Uterus (tissue), 4 donors: ENCODE data around the gene LRRC8A. TPM values are rescaled to one million over a fixed set of nuclear protein-coding genes. Genes with fewer than 3 reads are reported as not detected.
A peak's percentile ranks its signal among the peaks of the same experiment; 100 is the strongest.
"Not testable (repeated sequence)": the region's sequence is repeated elsewhere in the genome, so short reads cannot be mapped to it uniquely, and the experiment has no call there.

Experiments used
- DNase-seq, 2 donors: peaks; one replicate each; pipeline ENCODE4 v3.0.0-alpha.2; 2019 to 2020
- H3K27ac ChIP-seq, 2 donors: fragments of 200-600 bp; sonication (generic); 1 replicate in 1 of 2; 2 replicates in 1 of 2; pipeline ENCODE4 v1.5.1; 2016 to 2018
- H3K27me3 ChIP-seq, 2 donors: fragments of 200-600 bp; sonication (generic); one replicate each; pipeline ENCODE4 v1.5.1; 2018 to 2019; ENCODE audit warnings: control low read depth in 1 of 2
- H3K36me3 ChIP-seq, 2 donors: fragments of 200-600 bp; sonication (generic); one replicate each; pipeline ENCODE4 v1.5.1; 2019; ENCODE audit warnings: control low read depth in 1 of 2
- H3K4me1 ChIP-seq, 2 donors: fragments of 200-600 bp; sonication (generic); one replicate each; pipeline ENCODE4 v1.5.1; 2018 to 2019; ENCODE audit warnings: control low read depth in 1 of 2
- H3K4me3 ChIP-seq, 2 donors: fragments of 200-600 bp; sonication (generic); 1 replicate in 1 of 2; 2 replicates in 1 of 2; pipeline ENCODE4 v1.5.1; 2018 to 2019; ENCODE audit warnings: mild to moderate bottlenecking in 1 of 2
- H3K9me3 ChIP-seq, 2 donors: fragments of 200-600 bp; sonication (generic); one replicate each; pipeline ENCODE4 v1.5.1; 2019; ENCODE audit warnings: control low read depth in 1 of 2
- POLR2A ChIP-seq, 2 donors: fragments of 450-650 bp; IDR thresholded peaks; one replicate each; pipeline ENCODE4 v1.6.1; 2016; ENCODE audit warnings: antibody characterized with exemption in 2 of 2, mild to moderate bottlenecking in 1 of 2, moderate library complexity in 1 of 2
- intact Hi-C: fragments of 100-400 bp; cut with DNase I; formaldehyde crosslinking; loops from one replicate; pipeline ENCODE4 v1.15.1; 2023; ENCODE audit warnings: low total_unique reads
- total RNA-seq, 4 donors: library from RNA; depleted of rRNA in 3 of 4; stranded (reverse); fragments of >200 nt in 3 of 4; gene quantifications; one replicate each; pipeline versions ENCODE4 v1.1.0 to v1.2.4, GENCODE V29; 2014 to 2023
- TF ChIP-seq, protein P1 (sequence below), 4 experiments: fragments of 200-600 bp in 2 of 4; fragments of 450-650 bp in 2 of 4; sonication (generic) in 2 of 4; IDR thresholded peaks; one replicate each; pipeline ENCODE4 v1.5.1; 2016 to 2019; ENCODE audit warnings: antibody characterized with exemption in 4 of 4, mild to moderate bottlenecking in 2 of 4, moderate library complexity in 1 of 4
- donor health status: DM: yes; HTN: yes; CAD: no.

Gene LRRC8A
- total RNA-seq, 4 donors from 2014 or later, result 23.5 to 58.7 (median 30.8) TPM

DNA sequence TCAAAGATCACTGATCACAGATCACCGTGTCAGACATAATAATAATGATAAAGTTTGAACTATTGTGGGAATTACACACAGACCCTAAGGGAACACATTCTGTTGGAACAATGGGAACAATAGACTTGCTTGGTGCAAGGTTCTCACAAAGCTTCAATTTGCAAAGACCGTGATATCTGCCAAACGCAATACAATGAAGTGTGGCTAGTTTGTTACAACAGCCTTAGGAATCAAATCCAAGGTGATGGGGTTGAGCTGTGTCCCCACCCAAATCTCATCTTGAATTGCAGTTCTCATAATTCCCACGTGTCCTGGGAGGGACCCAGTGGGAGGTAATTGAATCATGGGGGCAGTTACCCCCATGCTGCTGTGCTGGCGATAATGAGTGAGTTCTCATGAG lies 21.0 kb upstream of the LRRC8A start:
- no peak overlapping the region for H3K27ac ChIP-seq
- intact Hi-C loops, result no loop called here

DNA sequence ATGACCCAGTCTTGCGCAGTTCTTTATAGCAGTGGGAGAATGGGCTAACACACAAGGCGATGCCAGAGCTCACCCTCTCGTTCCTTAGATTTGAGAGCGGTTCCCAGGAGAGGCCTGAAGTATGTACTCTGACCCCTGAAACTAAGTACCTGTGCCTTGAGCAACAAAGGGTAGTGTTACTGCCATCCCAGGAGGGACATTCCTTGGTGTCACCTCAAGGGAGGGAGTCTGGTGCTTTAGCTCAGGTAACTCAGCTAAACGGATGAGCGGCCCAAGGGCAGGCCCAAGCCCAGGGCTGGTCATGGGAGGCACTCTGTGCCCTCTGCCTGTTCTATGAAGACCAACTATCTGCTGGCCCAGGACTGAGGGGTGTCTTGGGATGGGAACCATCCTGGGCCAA lies 20.4 kb upstream of the LRRC8A start:
- Histone ChIP-seq H3K9me3 (no peaks in the 10 kb centered on the region), H3K36me3 (no peaks in the 10 kb centered on the region), H3K4me3 (no peak overlapping the region), H3K4me1 (no peaks in the 10 kb centered on the region), H3K27me3 (no peaks in the 10 kb centered on the region), H3K27ac (no peak overlapping the region)
- TF ChIP-seq, protein P1, sequence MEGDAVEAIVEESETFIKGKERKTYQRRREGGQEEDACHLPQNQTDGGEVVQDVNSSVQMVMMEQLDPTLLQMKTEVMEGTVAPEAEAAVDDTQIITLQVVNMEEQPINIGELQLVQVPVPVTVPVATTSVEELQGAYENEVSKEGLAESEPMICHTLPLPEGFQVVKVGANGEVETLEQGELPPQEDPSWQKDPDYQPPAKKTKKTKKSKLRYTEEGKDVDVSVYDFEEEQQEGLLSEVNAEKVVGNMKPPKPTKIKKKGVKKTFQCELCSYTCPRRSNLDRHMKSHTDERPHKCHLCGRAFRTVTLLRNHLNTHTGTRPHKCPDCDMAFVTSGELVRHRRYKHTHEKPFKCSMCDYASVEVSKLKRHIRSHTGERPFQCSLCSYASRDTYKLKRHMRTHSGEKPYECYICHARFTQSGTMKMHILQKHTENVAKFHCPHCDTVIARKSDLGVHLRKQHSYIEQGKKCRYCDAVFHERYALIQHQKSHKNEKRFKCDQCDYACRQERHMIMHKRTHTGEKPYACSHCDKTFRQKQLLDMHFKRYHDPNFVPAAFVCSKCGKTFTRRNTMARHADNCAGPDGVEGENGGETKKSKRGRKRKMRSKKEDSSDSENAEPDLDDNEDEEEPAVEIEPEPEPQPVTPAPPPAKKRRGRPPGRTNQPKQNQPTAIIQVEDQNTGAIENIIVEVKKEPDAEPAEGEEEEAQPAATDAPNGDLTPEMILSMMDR (IDR thresholded peaks at IDR 0.05), result no peak
- no peak for TF ChIP-seq POLR2A (IDR thresholded peaks at IDR 0.05)
- no peak for DNase-seq
- intact Hi-C loops, result no loop called here

More for the DNA sequence above, 21.0 kb upstream of the LRRC8A start:
- Histone ChIP-seq H3K9me3 (no peaks in the 10 kb centered on the region), H3K4me1 (no peaks in the 10 kb centered on the region), H3K4me3 (no peak overlapping the region), H3K27me3 (no peaks in the 10 kb centered on the region), H3K36me3 (no peaks in the 10 kb centered on the region)
- TF ChIP-seq, protein P1 (IDR thresholded peaks at IDR 0.05), result no peak
- TF ChIP-seq POLR2A (IDR thresholded peaks at IDR 0.05), result no peak
- no peak for DNase-seq

DNA sequence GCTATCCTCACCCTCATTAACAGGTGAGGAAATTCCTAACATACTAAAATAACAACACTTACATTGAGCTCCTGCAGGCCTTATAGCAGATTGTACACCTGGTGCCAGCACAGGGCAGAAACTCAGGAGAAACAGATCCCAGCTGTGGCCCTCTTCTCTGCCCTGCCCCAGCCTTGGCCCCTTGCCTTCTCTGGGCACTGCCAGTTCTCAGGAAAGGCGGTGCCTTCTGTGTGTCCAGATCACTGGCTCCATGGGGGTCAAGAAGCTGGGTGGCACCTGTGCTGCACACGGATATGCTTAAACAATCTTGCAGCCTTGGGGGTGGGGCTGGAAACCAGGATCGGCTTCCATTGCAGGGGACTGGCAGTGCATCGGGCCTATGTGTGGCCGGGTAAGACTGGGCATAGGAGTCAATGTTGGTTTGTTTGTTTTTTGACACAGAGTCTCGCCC lies 19.5 kb upstream of the LRRC8A start:
- H3K4me1 ChIP-seq, result no peaks in the 10 kb centered on the region
- no peaks in the 10 kb centered on the region for H3K36me3 ChIP-seq
- no peak overlapping the region for H3K27ac ChIP-seq
- no peaks in the 10 kb centered on the region for H3K9me3 ChIP-seq
- intact Hi-C loops, result loop anchor here (2.0 kb wide), 1 partner anchor 64 kb away; no protein-coding TSS in a partner anchor
- no peak for TF ChIP-seq POLR2A (IDR thresholded peaks at IDR 0.05)
- TF ChIP-seq, protein P1 (IDR thresholded peaks at IDR 0.05), result no peak
- no peak for DNase-seq
- H3K4me3 ChIP-seq, result no peak overlapping the region
- H3K27me3 ChIP-seq, result no peaks in the 10 kb centered on the region

DNA sequence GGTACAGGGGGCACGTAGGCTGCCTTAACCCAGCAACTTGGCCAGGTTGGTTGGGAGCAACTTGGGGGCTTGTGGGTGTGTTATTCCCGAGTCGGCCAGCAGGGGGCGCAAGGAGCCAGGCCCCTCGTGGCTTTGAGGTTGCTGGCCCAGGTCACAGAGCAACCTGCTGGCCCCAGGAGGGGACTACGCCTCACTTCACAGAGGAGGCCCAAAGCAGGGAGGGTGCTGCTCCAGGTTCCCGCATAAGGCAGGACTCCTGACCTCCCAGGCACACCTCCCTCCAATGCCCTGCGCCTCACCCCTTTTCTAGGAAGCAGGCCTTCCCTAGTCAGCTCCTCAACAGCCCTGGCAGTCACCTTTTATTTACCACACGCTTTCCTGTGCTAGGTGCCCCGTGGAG lies 18.3 kb upstream of the LRRC8A start:
- H3K27me3 ChIP-seq, result no peaks in the 10 kb centered on the region
- no peaks in the 10 kb centered on the region for H3K9me3 ChIP-seq
- H3K27ac ChIP-seq, result no peak overlapping the region
- H3K36me3 ChIP-seq, result no peaks in the 10 kb centered on the region
- H3K4me1 ChIP-seq, result no peaks in the 10 kb centered on the region
- intact Hi-C loops, result loop anchor here (2.0 kb wide), 1 partner anchor 63 kb away; no protein-coding TSS in a partner anchor
- H3K4me3 ChIP-seq, result no peak overlapping the region
- no peak for TF ChIP-seq POLR2A (IDR thresholded peaks at IDR 0.05)
- TF ChIP-seq, protein P1 (IDR thresholded peaks at IDR 0.05), result peak; percentile 95 to 98 (median 96)
- peak; percentile 75 to 77 for DNase-seq

DNA sequence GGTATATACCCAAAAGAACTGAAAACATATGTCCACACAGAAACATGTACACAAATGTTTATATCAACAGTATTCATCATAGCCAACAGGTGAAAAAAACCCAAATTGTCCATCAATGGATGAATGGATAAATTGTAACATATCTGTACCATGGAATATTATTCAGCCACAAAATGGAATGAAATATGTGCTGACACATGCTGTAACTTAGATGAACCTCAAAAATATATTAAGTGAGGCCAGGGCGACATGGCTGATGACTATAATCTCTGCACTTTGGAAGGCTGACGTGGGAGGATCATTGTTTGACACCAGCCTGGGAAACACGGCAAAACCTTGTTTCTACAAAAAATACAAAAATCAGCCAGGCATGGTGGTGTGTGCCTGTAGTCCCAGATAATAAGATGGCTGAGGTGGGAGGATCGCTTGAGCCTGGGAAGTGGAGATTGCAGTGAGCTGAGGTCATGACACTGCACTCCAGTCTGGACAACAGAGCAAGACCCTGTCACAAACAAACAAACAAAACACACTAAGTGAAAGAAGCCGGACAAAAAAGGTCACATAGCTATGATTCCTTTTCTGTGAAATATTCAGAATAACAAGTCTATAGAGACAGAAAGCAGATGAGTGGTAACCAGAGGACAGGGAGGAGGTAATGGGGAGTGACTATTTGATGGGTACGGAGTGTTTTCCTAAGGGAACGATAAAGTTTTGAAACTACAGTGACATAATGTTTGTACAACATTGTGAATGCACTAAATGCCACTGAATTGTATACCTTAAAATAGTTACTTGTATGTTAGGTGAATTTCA lies 11.6 kb upstream of the LRRC8A start:
- Histone ChIP-seq H3K27ac (peak overlapping the region in 1 of 2 donors; percentile 59), H3K36me3 (no peaks in the 10 kb centered on the region), H3K9me3 (no peaks in the 10 kb centered on the region), H3K27me3 (no peaks in the 10 kb centered on the region), H3K4me1 (no peaks in the 10 kb centered on the region), H3K4me3 (no peak overlapping the region)
- no peak for TF ChIP-seq POLR2A (IDR thresholded peaks at IDR 0.05)
- TF ChIP-seq, protein P1 (IDR thresholded peaks at IDR 0.05), result no peak
- DNase-seq, result no peak
- intact Hi-C loops, result no loop called here

DNA sequence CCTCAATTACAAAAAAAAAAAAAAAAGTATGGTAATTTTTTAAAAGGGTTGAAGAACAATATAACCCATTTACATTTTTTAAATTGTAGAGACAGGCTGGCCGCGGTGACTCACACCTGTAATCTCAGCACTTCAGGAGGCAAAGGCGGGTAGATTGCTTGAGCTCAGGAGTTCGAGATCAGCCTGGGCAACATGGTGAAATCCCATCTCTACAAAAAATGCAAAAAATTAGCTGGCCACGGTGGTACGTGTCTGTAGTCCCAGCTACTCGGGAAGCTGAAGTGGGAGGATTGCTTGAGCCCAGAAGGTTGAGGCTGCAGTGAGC lies 11.0 kb upstream of the LRRC8A start:
- intact Hi-C loops, H3K4me1 ChIP-seq, H3K9me3 ChIP-seq, H3K36me3 ChIP-seq, DNase-seq, H3K4me3 ChIP-seq, H3K27me3 ChIP-seq: not testable (repeated sequence)
- H3K27ac ChIP-seq, result peak overlapping the region in 1 of 2 donors; percentile 59
